ENCODE results near the gene AUTS2. TPM values are rescaled to one million over a fixed set of nuclear protein-coding genes. Genes with fewer than 3 reads are reported as not detected.

The AUTS2 gene
- total and polyA plus RNA-seq, 10 of the 15 experiments (the other 5 are each of a cell fraction or from before 2014, with no cell fraction given) = 6.4 to 55.6 (median 21.6) TPM

DNA sequence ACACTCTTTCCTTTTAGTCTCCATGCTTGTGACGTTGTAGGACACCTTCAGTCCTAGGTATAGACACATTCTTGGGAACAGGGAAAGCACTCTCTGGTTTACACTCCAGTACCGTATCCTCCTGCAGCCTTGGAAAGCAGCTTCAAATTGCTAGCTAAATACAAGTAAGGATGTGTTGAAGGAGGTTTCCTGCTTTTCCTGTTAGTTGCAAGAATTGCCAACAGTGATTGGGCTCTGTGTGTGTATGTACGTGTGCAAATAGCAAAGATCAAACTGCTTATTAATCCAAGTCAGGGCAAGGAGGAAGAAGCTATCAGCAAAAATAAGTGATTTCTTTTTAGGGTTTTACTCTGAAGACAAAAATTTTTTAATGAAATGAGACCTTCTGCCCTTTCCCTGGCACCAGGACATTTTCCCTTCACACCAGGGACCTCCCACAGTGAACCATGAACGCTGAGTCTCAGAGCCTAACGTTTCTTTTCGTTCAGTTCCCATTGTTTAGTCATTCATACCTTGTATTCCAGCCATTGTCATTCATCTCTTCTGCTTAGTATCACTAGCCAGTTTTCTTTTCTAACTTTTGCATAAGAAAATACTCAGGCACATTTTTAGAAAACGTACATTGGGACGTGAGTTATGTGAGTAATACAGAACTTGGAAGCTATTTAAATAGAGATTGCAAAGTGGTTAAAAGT is 36.9 kb upstream of the AUTS2 start (continued):
- TF ChIP-seq, protein P1, sequence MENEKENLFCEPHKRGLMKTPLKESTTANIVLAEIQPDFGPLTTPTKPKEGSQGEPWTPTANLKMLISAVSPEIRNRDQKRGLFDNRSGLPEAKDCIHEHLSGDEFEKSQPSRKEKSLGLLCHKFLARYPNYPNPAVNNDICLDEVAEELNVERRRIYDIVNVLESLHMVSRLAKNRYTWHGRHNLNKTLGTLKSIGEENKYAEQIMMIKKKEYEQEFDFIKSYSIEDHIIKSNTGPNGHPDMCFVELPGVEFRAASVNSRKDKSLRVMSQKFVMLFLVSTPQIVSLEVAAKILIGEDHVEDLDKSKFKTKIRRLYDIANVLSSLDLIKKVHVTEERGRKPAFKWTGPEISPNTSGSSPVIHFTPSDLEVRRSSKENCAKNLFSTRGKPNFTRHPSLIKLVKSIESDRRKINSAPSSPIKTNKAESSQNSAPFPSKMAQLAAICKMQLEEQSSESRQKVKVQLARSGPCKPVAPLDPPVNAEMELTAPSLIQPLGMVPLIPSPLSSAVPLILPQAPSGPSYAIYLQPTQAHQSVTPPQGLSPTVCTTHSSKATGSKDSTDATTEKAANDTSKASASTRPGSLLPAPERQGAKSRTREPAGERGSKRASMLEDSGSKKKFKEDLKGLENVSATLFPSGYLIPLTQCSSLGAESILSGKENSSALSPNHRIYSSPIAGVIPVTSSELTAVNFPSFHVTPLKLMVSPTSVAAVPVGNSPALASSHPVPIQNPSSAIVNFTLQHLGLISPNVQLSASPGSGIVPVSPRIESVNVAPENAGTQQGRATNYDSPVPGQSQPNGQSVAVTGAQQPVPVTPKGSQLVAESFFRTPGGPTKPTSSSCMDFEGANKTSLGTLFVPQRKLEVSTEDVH (IDR thresholded peaks at IDR 0.05; ENCODE audit: low read depth, partially characterized antibody) = no peak
- TF ChIP-seq CBX3 (IDR thresholded peaks at IDR 0.05; ENCODE audit: borderline replicate concordance, low read depth) (no peak), RAD51 (IDR thresholded peaks at IDR 0.05) (no peak), IRF3 (IDR thresholded peaks at IDR 0.05) (no peak), SKIL (IDR thresholded peaks at IDR 0.05; ENCODE audit: low read depth, poor library complexity, severe bottlenecking) (no peak), KAT2A (conservative IDR thresholded peaks at IDR 0.05; ENCODE audit: control insufficient read depth, low read depth, low read length) (no peak), HDAC2 (IDR thresholded peaks at IDR 0.05) (no peak), POLR2AphosphoS2 (IDR thresholded peaks at IDR 0.05; ENCODE audit: low read depth, low read length) (no peak)

Data from GM12878 (cell line).